HG03575 (cell line): ENCODE data around the gene STAC2.
"Not testable (repeated sequence)": the region's sequence is repeated elsewhere in the genome, so short reads cannot be mapped to it uniquely, and the experiment has no call there.

Source experiments
- ATAC-seq: cut with Tn5 transposase; IDR thresholded peaks from one replicate; pipeline ENCODE4 v1.9.1; 2021; ENCODE audit not compliant: unreplicated experiment, insufficient number of reproducible peaks, low FRiP score; ENCODE audit errors: extremely low read depth

Gene STAC2

DNA sequence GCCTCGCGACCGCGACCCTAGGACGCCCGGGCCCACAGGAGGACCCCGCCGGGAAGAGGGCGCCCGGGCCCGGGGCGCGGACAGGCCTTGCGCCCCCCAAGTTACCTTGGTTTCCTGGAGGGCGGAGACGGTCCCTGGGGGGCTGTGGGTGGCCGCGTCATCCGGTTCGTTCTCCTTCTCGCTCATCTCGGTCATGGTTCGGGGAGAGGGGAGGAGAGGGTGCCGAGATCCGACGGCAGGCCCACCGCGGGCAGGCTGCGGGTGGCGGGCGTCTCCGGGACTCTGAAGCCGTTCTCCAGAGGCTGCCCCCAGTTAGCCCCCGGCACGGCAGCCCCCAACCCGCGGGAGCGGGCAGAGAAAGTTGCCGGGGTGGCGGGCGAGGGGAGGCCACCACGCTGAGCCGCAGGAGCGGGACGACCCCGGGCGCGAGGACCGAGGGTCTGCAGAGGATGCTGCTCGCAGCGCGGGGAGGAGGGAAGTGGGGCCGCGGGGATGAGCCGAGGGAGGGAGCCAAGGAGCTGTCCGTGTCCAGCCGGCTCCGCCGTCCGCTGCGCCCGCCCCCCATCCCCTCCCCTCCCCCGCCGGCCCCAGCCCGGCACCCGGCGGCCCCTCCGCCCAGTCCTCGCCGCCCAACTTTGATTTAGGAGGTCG is at the start of gene STAC2:
Gene STAC2 (minus strand): TSS at position 638 of the 651 bp plus-strand sequence. CDS start 443 bp downstream, at position 195.
- ATAC-seq: no peak

GRCh38 chr17:39271546-39271945 is 45.8 kb upstream of the STAC2 start:
- ATAC-seq: no peak

- no peak for ATAC-seq
These were observed 45.2 kb upstream of the STAC2 start for GRCh38 chr17:39270923-39271322.

DNA sequence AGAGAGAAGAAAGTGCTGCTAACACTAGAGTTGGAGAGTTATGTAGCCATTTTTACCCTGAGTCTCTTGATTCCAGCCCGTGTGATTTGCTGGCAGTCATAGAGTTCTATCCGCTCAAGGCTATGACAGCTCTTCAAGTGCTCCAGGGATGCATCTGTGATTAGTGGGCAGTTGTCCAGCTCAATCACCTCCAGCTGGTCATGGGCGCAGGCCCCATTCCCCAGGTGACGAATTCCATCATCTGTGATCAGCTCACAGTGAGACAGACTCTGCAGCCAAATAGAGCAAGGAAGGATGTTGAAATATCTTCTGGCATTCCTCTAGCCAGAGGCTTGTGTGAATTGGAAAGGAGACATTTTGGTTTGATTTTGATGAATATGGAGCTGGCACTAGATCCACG is 38.4 kb upstream of the STAC2 start:
- ATAC-seq: no peak

- no peak for ATAC-seq
These were observed 35.5 kb upstream of the STAC2 start for GRCh38 chr17:39261286-39261685.

GRCh38 chr17:39252788-39253460 is 27.2 kb upstream of the STAC2 start:
- ATAC-seq: no peak

- ATAC-seq: no peak
These were observed 26.3 kb upstream of the STAC2 start for GRCh38 chr17:39251997-39252396.

DNA sequence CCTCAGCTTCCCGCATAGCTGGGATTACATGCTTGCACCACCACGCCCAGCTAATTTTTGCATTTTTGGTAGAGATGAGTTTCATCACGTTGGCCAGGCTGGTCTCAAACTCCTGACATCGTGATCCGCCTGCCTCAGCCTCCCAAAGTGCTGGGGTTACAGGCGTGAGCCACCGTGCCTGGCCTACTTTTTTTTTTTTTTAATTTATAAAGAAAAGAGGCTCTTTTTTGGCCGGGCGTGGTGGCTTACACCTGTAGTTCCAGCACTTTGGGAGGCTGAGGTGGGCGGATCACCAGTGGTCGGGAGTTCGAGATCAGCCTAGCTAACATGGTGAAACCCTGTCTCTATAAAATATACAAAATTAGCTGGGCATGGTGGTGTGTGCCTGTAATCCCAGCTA is 24.3 kb upstream of the STAC2 start:
- not testable (repeated sequence) for ATAC-seq

GRCh38 chr17:39246274-39246673 is 20.5 kb upstream of the STAC2 start:
- no peak for ATAC-seq

GRCh38 chr17:39244600-39245570 is 19.1 kb upstream of the STAC2 start:
- no peak for ATAC-seq

- no peak for ATAC-seq
These were observed 18.4 kb upstream of the STAC2 start for GRCh38 chr17:39244016-39244599.

DNA sequence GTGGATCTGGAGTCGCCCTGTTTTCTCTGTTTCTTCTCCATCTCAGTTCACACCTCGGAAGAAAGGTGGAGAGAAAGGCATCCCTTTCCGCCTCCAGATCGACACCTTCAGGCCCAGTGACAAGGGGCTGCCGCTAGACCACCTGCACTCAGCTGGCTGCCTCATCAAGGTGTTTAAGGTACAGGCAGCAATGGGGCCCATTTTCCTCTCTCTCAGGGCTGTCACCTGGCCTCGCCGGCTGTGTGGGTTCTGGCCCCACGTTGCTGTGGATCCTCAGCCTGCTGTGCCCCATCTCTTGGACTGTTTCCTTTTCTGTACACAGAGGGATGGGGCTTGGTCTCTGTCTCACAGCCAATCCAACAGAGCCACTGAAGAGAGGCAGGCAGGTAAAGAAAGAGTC is 17.4 kb upstream of the STAC2 start:
- no peak for ATAC-seq

DNA sequence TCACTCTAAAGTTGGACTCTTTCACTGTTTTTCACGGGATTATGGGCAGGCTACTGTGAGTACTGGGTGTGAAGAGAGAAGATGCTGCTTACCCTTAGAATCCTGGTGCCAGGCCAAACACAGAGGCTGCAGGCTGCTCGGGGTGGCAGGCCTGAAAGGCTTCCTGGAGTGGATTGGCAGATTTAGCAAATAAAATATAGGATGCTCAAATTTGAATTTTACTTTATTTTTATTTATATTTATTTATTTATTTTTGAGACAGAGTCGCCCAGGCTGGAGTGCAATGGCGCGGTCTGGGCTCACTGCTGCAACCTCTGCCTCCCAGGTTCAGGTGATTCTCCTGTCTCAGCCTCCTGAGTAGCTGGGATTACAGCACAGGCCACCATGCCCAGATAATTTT is 14.9 kb upstream of the STAC2 start:
- no peak for ATAC-seq

DNA sequence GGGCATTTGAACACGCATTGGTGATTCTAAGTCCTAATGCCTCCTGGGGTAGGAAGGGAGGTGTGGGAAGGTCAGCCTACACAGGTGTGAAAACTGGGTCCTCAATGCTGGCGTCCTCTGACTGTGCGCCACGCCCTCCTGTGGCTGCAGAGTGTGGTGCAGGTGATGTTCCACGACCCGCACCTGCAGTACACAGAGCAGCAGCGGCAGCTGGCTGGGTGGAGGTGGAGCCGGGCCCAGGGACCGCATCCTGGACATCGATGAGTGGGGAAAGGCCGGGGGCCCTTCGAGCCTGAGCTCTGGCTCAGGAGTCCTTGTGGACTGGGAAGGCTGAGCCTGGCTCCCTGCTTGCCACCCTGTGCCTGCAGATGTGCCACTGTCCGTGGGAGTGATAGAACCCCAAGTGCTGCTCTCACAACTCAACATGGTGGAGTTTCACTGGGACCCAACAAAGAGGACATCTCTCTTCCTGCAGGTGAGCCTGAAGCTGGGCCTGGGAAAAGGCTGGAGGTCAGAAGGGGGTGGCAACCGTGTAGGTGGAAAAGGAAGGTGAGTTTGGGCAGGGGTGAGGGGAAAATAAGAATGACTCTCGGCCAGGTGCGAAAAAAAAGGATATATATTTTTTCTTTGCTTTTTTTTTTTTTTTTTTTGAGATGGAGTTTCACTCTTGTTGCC is 14.0 kb upstream of the STAC2 start:
- ATAC-seq: no peak

GRCh38 chr17:39238311-39238972 is 12.7 kb upstream of the STAC2 start:
- no peak for ATAC-seq

DNA sequence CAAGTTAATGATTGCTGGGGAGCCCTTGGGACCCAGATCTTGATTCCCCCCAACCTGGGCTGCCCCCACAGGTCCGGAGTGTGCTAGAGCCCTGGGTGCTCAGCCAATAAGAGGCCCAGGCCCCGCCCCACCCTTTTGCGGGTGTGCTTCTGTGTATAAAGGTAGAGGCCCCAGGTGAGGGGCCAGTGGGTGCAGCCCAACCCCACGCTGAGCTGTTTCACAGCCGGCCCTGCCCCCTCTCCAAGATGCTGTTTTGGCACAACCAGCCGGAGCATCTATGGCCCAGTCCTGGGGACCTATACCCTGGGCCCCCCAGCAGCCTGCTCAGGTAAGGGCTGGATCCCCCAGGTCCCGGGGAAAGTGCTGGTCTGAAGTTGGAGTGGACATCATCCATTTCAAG is 11.8 kb upstream of the STAC2 start:
- no peak for ATAC-seq

DNA sequence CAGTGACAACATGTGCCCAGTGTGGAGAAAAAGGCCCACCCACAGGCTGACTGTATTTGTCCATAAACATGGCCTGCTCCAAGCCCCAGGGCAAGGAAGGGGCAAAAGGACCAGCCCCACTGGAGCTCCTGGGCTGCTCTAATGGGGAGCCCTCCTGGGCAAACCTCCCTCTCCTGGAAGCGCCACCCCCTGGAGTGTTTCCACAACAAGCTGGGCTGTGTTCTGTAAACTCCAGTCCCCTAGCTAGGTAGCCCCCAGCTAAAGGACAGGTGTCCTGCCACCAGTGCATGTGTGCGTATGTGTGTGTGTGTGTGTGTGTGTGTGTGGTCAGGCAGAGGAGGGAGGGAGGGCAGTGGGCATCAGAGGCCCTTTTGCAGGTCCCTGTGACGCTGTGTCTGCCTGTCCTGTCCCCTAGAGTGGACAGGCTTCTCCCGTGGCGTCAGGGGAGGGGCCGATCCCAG is 11.3 kb upstream of the STAC2 start:
- no peak for ATAC-seq

DNA sequence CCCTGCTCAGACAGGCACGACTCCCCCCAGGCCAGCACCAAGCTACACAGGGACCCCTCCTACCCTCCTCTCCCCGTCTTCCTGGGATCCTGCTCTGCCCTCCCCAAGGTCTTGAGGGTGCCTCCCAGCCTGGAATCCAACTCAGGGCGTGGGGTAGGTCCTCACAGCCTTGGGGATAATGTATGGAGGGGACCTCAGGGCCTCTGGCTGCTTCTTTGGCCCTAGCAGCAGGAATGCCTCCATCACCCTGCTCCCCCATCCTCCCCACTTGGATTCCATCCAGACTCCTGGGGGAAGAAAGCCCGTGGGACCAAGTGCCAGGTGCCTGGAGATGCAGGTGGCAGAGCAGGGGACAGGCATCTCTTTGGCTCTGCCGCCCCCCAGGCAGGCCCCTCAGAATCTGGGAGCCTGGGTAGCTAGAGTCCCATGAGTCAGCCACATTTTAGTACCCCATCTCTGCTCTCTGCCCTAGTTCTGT is 10.7 kb upstream of the STAC2 start:
- ATAC-seq: no peak
